ENCODE measurements around the gene CMPK2. TPM values are rescaled to one million over a fixed set of nuclear protein-coding genes. Genes with fewer than 3 reads are reported as not detected.

Gene CMPK2, protein sequence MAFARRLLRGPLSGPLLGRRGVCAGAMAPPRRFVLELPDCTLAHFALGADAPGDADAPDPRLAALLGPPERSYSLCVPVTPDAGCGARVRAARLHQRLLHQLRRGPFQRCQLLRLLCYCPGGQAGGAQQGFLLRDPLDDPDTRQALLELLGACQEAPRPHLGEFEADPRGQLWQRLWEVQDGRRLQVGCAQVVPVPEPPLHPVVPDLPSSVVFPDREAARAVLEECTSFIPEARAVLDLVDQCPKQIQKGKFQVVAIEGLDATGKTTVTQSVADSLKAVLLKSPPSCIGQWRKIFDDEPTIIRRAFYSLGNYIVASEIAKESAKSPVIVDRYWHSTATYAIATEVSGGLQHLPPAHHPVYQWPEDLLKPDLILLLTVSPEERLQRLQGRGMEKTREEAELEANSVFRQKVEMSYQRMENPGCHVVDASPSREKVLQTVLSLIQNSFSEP
- 1 to 10 TPM in 3 of 4 donors, under 1 TPM in 1; 0.53 to 4.9 (median 1.7) TPM for total RNA-seq

DNA sequence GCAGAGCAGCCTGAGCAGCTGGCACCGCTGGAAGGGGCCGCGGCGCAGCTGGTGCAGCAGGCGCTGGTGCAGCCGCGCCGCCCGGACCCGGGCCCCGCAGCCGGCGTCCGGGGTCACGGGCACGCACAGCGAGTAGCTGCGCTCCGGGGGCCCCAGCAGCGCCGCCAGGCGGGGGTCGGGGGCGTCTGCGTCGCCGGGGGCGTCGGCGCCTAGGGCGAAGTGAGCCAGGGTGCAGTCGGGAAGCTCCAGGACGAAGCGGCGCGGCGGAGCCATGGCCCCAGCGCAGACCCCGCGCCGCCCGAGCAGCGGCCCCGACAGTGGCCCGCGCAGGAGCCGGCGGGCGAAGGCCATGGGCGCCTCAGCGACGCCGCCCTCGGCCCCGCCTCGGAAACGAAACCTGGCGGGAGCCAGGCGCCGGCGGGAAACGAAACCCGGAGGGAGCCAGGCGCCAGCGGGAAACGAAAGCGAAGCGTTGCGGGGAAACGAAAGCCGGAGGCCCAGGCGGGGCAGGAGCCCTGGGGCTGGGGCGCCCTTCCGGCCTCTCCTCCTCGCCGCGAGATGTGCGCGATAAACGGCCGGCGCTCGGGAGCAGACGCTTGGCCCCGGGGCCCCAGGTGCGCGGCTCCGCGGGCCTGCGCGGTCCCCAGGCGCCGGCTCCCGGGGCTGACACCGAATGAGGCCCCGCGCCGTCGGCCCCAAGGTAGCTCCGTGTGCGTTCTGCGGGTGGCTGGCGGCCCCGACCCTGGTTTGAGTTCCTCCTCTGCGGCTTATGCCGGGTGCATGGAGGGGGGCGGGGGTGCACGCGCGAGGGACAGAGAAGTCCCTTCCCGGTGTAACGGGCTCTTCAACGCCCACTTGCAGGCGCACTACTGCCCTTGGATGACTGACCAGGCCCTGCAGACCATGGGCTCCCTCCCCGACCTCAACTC lies at the start of gene CMPK2:
CMPK2 (minus strand) TSS at position 562 of the 929 bp plus-strand sequence; CDS start at position 351, 211 bp downstream.
- intact Hi-C loops (cut with DNase I) = no loop called here
- no peaks in the 10 kb centered on the region for H3K9me3 ChIP-seq
- H3K36me3 ChIP-seq = peaks cover 0 to 8% (median 0%) of the 10 kb centered on the region in 3 donors
- 0% methylated on average over 3 to 9 of the region's 115 CpGs for WGBS, 2 donors
- DNase-seq = peak; percentile 12
- H3K4me1 ChIP-seq = peaks cover 6 to 23% (median 8%) of the 10 kb centered on the region in 3 donors
- H3K4me3 ChIP-seq = peak within 1 kb of the TSS; percentile 66 to 90 (median 81)
- peak within 1 kb of the TSS; percentile 72 to 89 (median 80) for H3K27ac ChIP-seq
- no peaks in the 10 kb centered on the region for H3K27me3 ChIP-seq
- peak in 1 of 4 donors; percentile 23 for TF ChIP-seq POLR2A (IDR thresholded peaks at IDR 0.05)
- TF ChIP-seq, protein P1, sequence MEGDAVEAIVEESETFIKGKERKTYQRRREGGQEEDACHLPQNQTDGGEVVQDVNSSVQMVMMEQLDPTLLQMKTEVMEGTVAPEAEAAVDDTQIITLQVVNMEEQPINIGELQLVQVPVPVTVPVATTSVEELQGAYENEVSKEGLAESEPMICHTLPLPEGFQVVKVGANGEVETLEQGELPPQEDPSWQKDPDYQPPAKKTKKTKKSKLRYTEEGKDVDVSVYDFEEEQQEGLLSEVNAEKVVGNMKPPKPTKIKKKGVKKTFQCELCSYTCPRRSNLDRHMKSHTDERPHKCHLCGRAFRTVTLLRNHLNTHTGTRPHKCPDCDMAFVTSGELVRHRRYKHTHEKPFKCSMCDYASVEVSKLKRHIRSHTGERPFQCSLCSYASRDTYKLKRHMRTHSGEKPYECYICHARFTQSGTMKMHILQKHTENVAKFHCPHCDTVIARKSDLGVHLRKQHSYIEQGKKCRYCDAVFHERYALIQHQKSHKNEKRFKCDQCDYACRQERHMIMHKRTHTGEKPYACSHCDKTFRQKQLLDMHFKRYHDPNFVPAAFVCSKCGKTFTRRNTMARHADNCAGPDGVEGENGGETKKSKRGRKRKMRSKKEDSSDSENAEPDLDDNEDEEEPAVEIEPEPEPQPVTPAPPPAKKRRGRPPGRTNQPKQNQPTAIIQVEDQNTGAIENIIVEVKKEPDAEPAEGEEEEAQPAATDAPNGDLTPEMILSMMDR (IDR thresholded peaks at IDR 0.05) = peak in 3 of 6 experiments; percentile 10 to 25 (median 22)

DNA sequence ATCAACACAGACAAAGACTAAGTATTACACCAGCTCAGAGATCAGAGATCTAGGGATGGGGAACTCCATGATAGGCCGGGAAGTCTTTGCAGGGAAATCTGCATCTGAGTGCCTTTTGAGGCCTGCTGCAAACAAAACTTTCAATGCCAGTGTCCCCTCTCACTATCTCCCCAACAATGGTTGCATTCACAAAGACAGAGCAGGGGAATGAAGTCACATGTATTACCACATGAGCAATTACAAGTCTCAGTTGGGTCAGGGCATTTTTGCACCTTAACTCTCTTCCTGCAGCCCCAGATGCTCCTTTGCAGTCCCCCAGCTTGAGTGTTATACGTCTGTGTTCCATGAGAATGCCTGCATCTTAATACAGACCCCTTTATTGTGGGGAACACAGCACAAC lies 49.7 kb upstream of the CMPK2 start:
- DNase-seq = no peak
- Histone ChIP-seq H3K27ac (no peak overlapping the region), H3K4me1 (peaks cover 0 to 29% (median 3%) of the 10 kb centered on the region in 3 donors), H3K9me3 (no peaks in the 10 kb centered on the region), H3K4me3 (no peak overlapping the region), H3K36me3 (no peaks in the 10 kb centered on the region), H3K27me3 (peaks cover 0 to 5% (median 0%) of the 10 kb centered on the region in 4 donors)
- intact Hi-C loops (cut with DNase I) = loop anchor here (10.0 kb wide), 1 partner anchor 119 kb away; no protein-coding TSS in a partner anchor
- WGBS, 2 donors = 94 to 95% methylated on average over 2 of the region's 2 CpGs
- no peak for TF ChIP-seq POLR2A (IDR thresholded peaks at IDR 0.05)
- TF ChIP-seq, protein P1 (IDR thresholded peaks at IDR 0.05) = no peak

DNA sequence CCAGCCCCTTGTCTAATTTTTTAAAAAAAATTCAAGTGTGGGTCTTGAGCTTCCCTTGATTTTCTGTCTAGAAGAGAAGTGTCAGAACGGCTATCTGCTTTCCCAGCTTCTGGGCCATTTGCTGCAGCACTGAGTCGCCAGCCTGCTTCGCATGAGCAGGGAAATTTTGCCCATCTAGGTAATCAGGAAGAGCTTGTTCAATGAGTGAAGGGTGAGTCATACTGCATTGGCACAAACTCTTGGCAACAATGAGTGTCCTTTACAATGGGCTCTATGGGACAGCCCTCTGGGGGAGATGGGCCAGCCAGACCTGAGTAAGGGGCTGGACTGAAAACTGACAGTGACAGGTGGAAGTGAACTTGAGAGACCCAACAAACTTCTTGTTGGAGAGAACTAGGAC lies 49.1 kb upstream of the CMPK2 start:
- Histone ChIP-seq H3K27ac (no peak overlapping the region), H3K4me3 (no peak overlapping the region), H3K4me1 (peaks cover 0 to 26% (median 3%) of the 10 kb centered on the region in 3 donors), H3K36me3 (no peaks in the 10 kb centered on the region), H3K27me3 (peaks cover 0 to 5% (median 0%) of the 10 kb centered on the region in 4 donors), H3K9me3 (no peaks in the 10 kb centered on the region)
- DNase-seq = no peak
- WGBS, 2 donors = 11 to 40% methylated on average over 1 to 2 of the region's 3 CpGs
- intact Hi-C loops (cut with DNase I) = loop anchor here (10.0 kb wide), 1 partner anchor 120 kb away; no protein-coding TSS in a partner anchor
- TF ChIP-seq, protein P1 (IDR thresholded peaks at IDR 0.05) = no peak
- TF ChIP-seq POLR2A (IDR thresholded peaks at IDR 0.05) = no peak

DNA sequence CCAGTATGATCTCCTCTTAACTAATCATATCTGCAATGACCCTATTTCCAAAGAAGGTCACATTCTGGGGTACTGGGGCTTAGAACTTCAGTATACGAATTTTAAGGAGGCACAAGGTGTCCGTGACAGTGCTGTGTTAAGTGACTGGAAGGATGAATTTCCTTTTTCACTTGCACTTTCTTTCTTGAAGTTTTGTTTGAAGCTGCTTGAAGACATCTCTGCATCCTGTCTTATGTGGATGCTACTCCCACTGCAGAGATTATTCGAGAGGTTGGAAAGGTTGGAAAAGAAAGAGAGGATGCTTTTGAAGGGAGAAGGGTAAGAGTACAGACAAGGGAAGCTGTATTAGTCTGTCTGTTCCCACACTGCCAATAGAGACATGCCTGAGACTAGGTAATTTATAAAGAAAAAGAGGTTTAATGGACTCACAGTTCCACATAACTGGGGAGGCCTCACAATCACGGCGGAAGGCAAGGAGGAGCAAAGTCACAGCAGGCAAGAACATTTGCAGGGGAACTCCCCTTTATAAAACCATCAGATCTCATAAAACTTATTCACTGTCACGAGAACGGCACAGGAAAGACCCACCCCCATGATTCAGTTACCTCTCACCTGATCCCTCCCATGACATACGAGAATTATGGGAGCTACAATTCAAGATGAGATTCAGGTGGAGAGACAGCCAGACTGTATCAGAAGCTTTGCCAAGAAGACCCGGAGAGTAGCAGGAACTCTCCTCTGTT lies 47.9 kb upstream of the CMPK2 start:
- intact Hi-C loops (cut with DNase I) = loop anchor here (10.0 kb wide), 1 partner anchor 121 kb away; no protein-coding TSS in a partner anchor
- DNase-seq = no peak
- H3K36me3 ChIP-seq = no peaks in the 10 kb centered on the region
- 73 to 87% methylated on average over 9 of the region's 9 CpGs for WGBS, 2 donors
- H3K4me3 ChIP-seq = no peak overlapping the region
- no peak overlapping the region for H3K27ac ChIP-seq
- H3K9me3 ChIP-seq = no peaks in the 10 kb centered on the region
- H3K27me3 ChIP-seq = peaks cover 0 to 5% (median 0%) of the 10 kb centered on the region in 4 donors
- peaks cover 0 to 21% (median 3%) of the 10 kb centered on the region in 3 donors for H3K4me1 ChIP-seq
- no peak for TF ChIP-seq POLR2A (IDR thresholded peaks at IDR 0.05)
- TF ChIP-seq, protein P1 (IDR thresholded peaks at IDR 0.05) = no peak
